Stimulated activated naive CD8-positive, alpha-beta T cell treated with anti-CD3 and anti-CD28 coated beads, Interleukin-15, Interleukin-2, amounts not matched to agents 100 ng/mL and 50 ng/mL, for 24 hours (primary cell): ENCODE results near the gene PHLPP2.

Experiments used
- H3K27ac Mint-ChIP-seq: one replicate; pipeline ENCODE4 v1.8.0; 2021; ENCODE audit warnings: mild to moderate bottlenecking, mixed read lengths
- H3K27me3 Mint-ChIP-seq: one replicate; pipeline ENCODE4 v1.8.0; 2021; ENCODE audit warnings: mixed read lengths
- H3K36me3 Mint-ChIP-seq: one replicate; pipeline ENCODE4 v1.8.0; 2021; ENCODE audit warnings: low read depth, mixed read lengths
- H3K4me1 Mint-ChIP-seq: one replicate; pipeline ENCODE4 v1.8.0; 2021; ENCODE audit warnings: low read depth, mixed read lengths
- H3K4me3 Mint-ChIP-seq: one replicate; pipeline ENCODE4 v1.8.0; 2021; ENCODE audit warnings: mild to moderate bottlenecking, mixed read lengths
- H3K9me3 Mint-ChIP-seq: one replicate; pipeline ENCODE4 v1.8.0; 2021; ENCODE audit warnings: mixed read lengths

Gene PHLPP2

GRCh38 chr16:71727551-71728324 is 3.2 kb upstream of the PHLPP2 start:
- no peak overlapping the region for H3K4me3 Mint-ChIP-seq
- H3K36me3 Mint-ChIP-seq, result peaks cover 27% of the 10 kb centered on the region
- no peak overlapping the region for H3K27ac Mint-ChIP-seq
- peaks cover 7% of the 10 kb centered on the region for H3K27me3 Mint-ChIP-seq
- peaks cover 25% of the 10 kb centered on the region for H3K4me1 Mint-ChIP-seq
- H3K9me3 Mint-ChIP-seq, result no peaks in the 10 kb centered on the region

- peaks cover 7% of the 10 kb centered on the region for H3K27me3 Mint-ChIP-seq
- H3K27ac Mint-ChIP-seq, result peak overlapping the region; percentile 14
- no peaks in the 10 kb centered on the region for H3K9me3 Mint-ChIP-seq
- peaks cover 32% of the 10 kb centered on the region for H3K4me1 Mint-ChIP-seq
- peaks cover 16% of the 10 kb centered on the region for H3K36me3 Mint-ChIP-seq
- no peak overlapping the region for H3K4me3 Mint-ChIP-seq
These were observed 2.2 kb upstream of the PHLPP2 start for GRCh38 chr16:71726476-71727315.

GRCh38 chr16:71723537-71724319 is 773 bp downstream of the PHLPP2 start:
- H3K9me3 Mint-ChIP-seq, result no peaks in the 10 kb centered on the region
- H3K36me3 Mint-ChIP-seq, result no peaks in the 10 kb centered on the region
- peak overlapping the region; percentile 85 for H3K4me3 Mint-ChIP-seq
- H3K4me1 Mint-ChIP-seq, result peaks cover 26% of the 10 kb centered on the region
- peaks cover 7% of the 10 kb centered on the region for H3K27me3 Mint-ChIP-seq
- peak overlapping the region; percentile 7 for H3K27ac Mint-ChIP-seq

- peaks cover 26% of the 10 kb centered on the region for H3K4me1 Mint-ChIP-seq
- peak overlapping the region; percentile 55 for H3K27ac Mint-ChIP-seq
- no peaks in the 10 kb centered on the region for H3K36me3 Mint-ChIP-seq
- peak overlapping the region; percentile 92 for H3K4me3 Mint-ChIP-seq
- H3K9me3 Mint-ChIP-seq, result no peaks in the 10 kb centered on the region
- H3K27me3 Mint-ChIP-seq, result peaks cover 7% of the 10 kb centered on the region
These were observed 1.5 kb downstream of the PHLPP2 start for GRCh38 chr16:71722801-71723536.

GRCh38 chr16:71721066-71721740 is 3.3 kb downstream of the PHLPP2 start:
- peaks cover 20% of the 10 kb centered on the region for H3K4me1 Mint-ChIP-seq
- H3K27ac Mint-ChIP-seq, result no peak overlapping the region
- H3K27me3 Mint-ChIP-seq, result peaks cover 7% of the 10 kb centered on the region
- H3K9me3 Mint-ChIP-seq, result no peaks in the 10 kb centered on the region
- H3K4me3 Mint-ChIP-seq, result no peak overlapping the region
- H3K36me3 Mint-ChIP-seq, result peaks cover 5% of the 10 kb centered on the region

GRCh38 chr16:71712501-71712900 is 12.0 kb downstream of the PHLPP2 start:
- Mint-ChIP-seq H3K27ac (no peak overlapping the region), H3K4me3 (no peak overlapping the region)

GRCh38 chr16:71711789-71712188 is 12.7 kb downstream of the PHLPP2 start:
- H3K36me3 Mint-ChIP-seq, result peaks cover 19% of the 10 kb centered on the region
- no peaks in the 10 kb centered on the region for H3K27me3 Mint-ChIP-seq
- peaks cover 15% of the 10 kb centered on the region for H3K4me1 Mint-ChIP-seq
- no peak overlapping the region for H3K4me3 Mint-ChIP-seq
- H3K27ac Mint-ChIP-seq, result no peak overlapping the region
- H3K9me3 Mint-ChIP-seq, result no peaks in the 10 kb centered on the region

More at GRCh38 chr16:71712501-71712900, 12.0 kb downstream of the PHLPP2 start:
- H3K9me3 Mint-ChIP-seq, result no peaks in the 10 kb centered on the region
- peaks cover 15% of the 10 kb centered on the region for H3K4me1 Mint-ChIP-seq
- peaks cover 19% of the 10 kb centered on the region for H3K36me3 Mint-ChIP-seq
- no peaks in the 10 kb centered on the region for H3K27me3 Mint-ChIP-seq

- Mint-ChIP-seq H3K36me3 (peaks cover 11% of the 10 kb centered on the region), H3K4me3 (no peak overlapping the region)
These were observed 15.2 kb downstream of the PHLPP2 start for GRCh38 chr16:71709229-71709781.

GRCh38 chr16:71708696-71709095 is 15.8 kb downstream of the PHLPP2 start:
- H3K4me1 Mint-ChIP-seq, result peaks cover 15% of the 10 kb centered on the region
- no peak overlapping the region for H3K27ac Mint-ChIP-seq
- peaks cover 11% of the 10 kb centered on the region for H3K36me3 Mint-ChIP-seq

More at GRCh38 chr16:71709229-71709781, 15.2 kb downstream of the PHLPP2 start:
- no peaks in the 10 kb centered on the region for H3K9me3 Mint-ChIP-seq
- no peak overlapping the region for H3K27ac Mint-ChIP-seq
- H3K4me1 Mint-ChIP-seq, result peaks cover 15% of the 10 kb centered on the region
- no peaks in the 10 kb centered on the region for H3K27me3 Mint-ChIP-seq

GRCh38 chr16:71707199-71707598 is 17.3 kb downstream of the PHLPP2 start:
- Mint-ChIP-seq H3K36me3 (peaks cover 8% of the 10 kb centered on the region), H3K27ac (no peak overlapping the region), H3K4me1 (peaks cover 15% of the 10 kb centered on the region), H3K9me3 (no peaks in the 10 kb centered on the region), H3K27me3 (no peaks in the 10 kb centered on the region), H3K4me3 (no peak overlapping the region)

More at GRCh38 chr16:71708696-71709095, 15.8 kb downstream of the PHLPP2 start:
- no peaks in the 10 kb centered on the region for H3K27me3 Mint-ChIP-seq
- no peaks in the 10 kb centered on the region for H3K9me3 Mint-ChIP-seq
- H3K4me3 Mint-ChIP-seq, result no peak overlapping the region

- no peak overlapping the region for H3K4me3 Mint-ChIP-seq
- H3K36me3 Mint-ChIP-seq, result peaks cover 11% of the 10 kb centered on the region
- no peaks in the 10 kb centered on the region for H3K27me3 Mint-ChIP-seq
- H3K4me1 Mint-ChIP-seq, result peaks cover 7% of the 10 kb centered on the region
- no peak overlapping the region for H3K27ac Mint-ChIP-seq
- H3K9me3 Mint-ChIP-seq, result no peaks in the 10 kb centered on the region
These were observed 18.5 kb downstream of the PHLPP2 start for GRCh38 chr16:71706046-71706445.

- Mint-ChIP-seq H3K4me3 (no peak overlapping the region), H3K9me3 (no peaks in the 10 kb centered on the region), H3K36me3 (peaks cover 20% of the 10 kb centered on the region), H3K4me1 (no peaks in the 10 kb centered on the region), H3K27me3 (no peaks in the 10 kb centered on the region), H3K27ac (no peak overlapping the region)
These were observed 21.2 kb downstream of the PHLPP2 start for GRCh38 chr16:71703333-71703732.

- Mint-ChIP-seq H3K36me3 (peaks cover 20% of the 10 kb centered on the region), H3K9me3 (no peaks in the 10 kb centered on the region), H3K4me1 (peaks cover 4% of the 10 kb centered on the region), H3K27me3 (no peaks in the 10 kb centered on the region), H3K27ac (no peak overlapping the region), H3K4me3 (no peak overlapping the region)
These were observed 23.7 kb downstream of the PHLPP2 start for GRCh38 chr16:71700831-71701230.
